HepG2 (cell line): ENCODE results near the gene TMEM80. TPM values are rescaled to one million over a fixed set of nuclear protein-coding genes. Genes with fewer than 3 reads are reported as not detected.

ENCODE experiments used
- E2F1 ChIP-seq: sonication (generic); formaldehyde crosslinking; IDR thresholded peaks from 2 replicates; pipeline ENCODE4 v1.5.0; 2020; ENCODE audit warnings: missing genetic modification reagents
- FOXO1 ChIP-seq: sonication (generic); formaldehyde crosslinking; IDR thresholded peaks from 2 replicates; pipeline ENCODE4 v1.4.0; 2020; ENCODE audit warnings: missing genetic modification reagents
- GATAD2A ChIP-seq: IDR thresholded peaks from 2 replicates; pipeline ENCODE4 v1.6.1; 2016
- KIAA2018 ChIP-seq: sonication (generic); formaldehyde crosslinking; IDR thresholded peaks from 2 replicates; pipeline ENCODE4 v1.5.0; 2020; ENCODE audit warnings: mild to moderate bottlenecking, missing genetic modification reagents, borderline replicate concordance
- NR2F2 ChIP-seq: IDR thresholded peaks from 2 replicates; pipeline ENCODE4 v1.6.1; 2012; ENCODE audit warnings: low read depth, inconsistent platforms, borderline replicate concordance
- PATZ1 ChIP-seq: sonication (generic); formaldehyde crosslinking; IDR thresholded peaks from 2 replicates; pipeline ENCODE4 v1.4.0; 2020; ENCODE audit warnings: missing genetic modification reagents
- PHF20 ChIP-seq: sonication (generic); formaldehyde crosslinking; IDR thresholded peaks from 2 replicates; pipeline ENCODE4 v1.5.0; 2020; ENCODE audit warnings: mild to moderate bottlenecking, missing genetic modification reagents
- SRSF1 ChIP-seq: fragments of 200-400 bp; formaldehyde crosslinking; optimal IDR thresholded peaks from 2 replicates; pipeline ENCODE3; 2017; ENCODE audit warnings: mild to moderate bottlenecking, low read depth, low read length, moderate library complexity
- TEAD2 ChIP-seq: sonication (generic); formaldehyde crosslinking; IDR thresholded peaks from 2 replicates; pipeline ENCODE4 v1.9.0; 2021; ENCODE audit warnings: missing genetic modification reagents
- ZBTB38 ChIP-seq: sonication (generic); formaldehyde crosslinking; IDR thresholded peaks from 2 replicates; pipeline ENCODE4 v1.5.1; 2020; ENCODE audit warnings: mild to moderate bottlenecking, missing genetic modification reagents
- ZFP36L1 ChIP-seq: sonication (generic); formaldehyde crosslinking; IDR thresholded peaks from 2 replicates; pipeline ENCODE4 v1.8.0; 2022; ENCODE audit warnings: mild to moderate bottlenecking, missing genetic modification reagents, moderate library complexity
- ZNF746 ChIP-seq: sonication (generic); formaldehyde crosslinking; IDR thresholded peaks from 2 replicates; pipeline ENCODE4 v1.8.0; 2022; ENCODE audit warnings: mild to moderate bottlenecking, missing genetic modification reagents
- ZSCAN29 ChIP-seq: sonication (generic); formaldehyde crosslinking; conservative IDR thresholded peaks from 2 replicates; pipeline ENCODE4 v1.4.0; 2020; ENCODE audit warnings: mild to moderate bottlenecking, missing genetic modification reagents
- polyA plus RNA-seq, 8 experiments: library from polyadenylated mRNA; depleted of rRNA in 3 of 8; stranded (reverse) in 7 of 8; unstranded in 1 of 8; fragments of >200 nt; fragmentation: Illumina TruSeq in 4 of 8; extraction: Trizol in 4 of 8; gene quantifications; 2 replicates each; pipeline versions ENCODE4 v1.2.1 to v1.2.3, GENCODE V29; 2011 to 2016; ENCODE audit warnings: low read depth in 4 of 8, missing spikeins in 1 of 8, mixed read lengths in 1 of 8; ENCODE audit not compliant: insufficient read depth in 1 of 8
- total RNA-seq, 5 experiments: library from RNA; depleted of rRNA; stranded (reverse); fragments of >200 nt; fragmentation: Illumina TruSeq; extraction: Trizol; gene quantifications; 2 replicates each; pipeline ENCODE4 v1.2.3, GENCODE V29; 2016; ENCODE audit warnings: low read depth in 1 of 5
- TF ChIP-seq, protein P1 (sequence below): sonication (generic); formaldehyde crosslinking; IDR thresholded peaks from 2 replicates; pipeline ENCODE4 v1.4.0; 2020; ENCODE audit warnings: mild to moderate bottlenecking, missing genetic modification reagents
- TF ChIP-seq, protein P2 (sequence below): IDR thresholded peaks from 2 replicates; pipeline ENCODE4 v1.6.1; 2018; ENCODE audit warnings: missing genetic modification reagents, mild to moderate bottlenecking, missing compliant biosample characterization

Gene TMEM80
- total and polyA plus RNA-seq, 2 of the 13 experiments (the other 11 are each of a cell fraction or from before 2014, with no cell fraction given) = 5.6 to 17.1 TPM

DNA sequence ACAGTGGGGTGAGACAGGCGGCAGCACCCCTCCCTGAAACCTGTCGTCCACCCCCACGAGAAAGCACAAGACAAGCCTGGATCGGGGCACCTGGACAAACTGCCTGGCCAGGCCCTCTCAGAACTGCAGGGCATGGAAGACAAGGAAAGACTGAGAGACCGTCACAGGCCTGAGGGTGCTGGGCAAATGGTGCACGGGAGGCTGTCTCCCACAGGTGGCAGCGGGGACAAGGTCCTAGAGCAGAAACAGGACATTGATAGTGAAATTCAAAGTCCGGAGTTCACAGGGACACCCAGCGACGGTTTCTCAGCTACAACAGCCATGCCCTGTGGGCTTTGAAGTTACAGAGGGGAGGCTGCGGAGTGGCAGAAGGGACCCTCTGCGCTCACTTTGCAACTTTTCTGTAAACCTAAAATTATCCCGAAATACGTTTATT is 37.9 kb upstream of the TMEM80 start (continued):
- TF ChIP-seq PATZ1 = peak; percentile 43
- TF ChIP-seq GATAD2A (CRISPR knock-in tag) = 0 out of 2 replicates have a peak, but pooled peaks have one; percentile 32
- TF ChIP-seq ZFP36L1 (CRISPR knock-in tag) = no peak
- no peak for TF ChIP-seq ZSCAN29
- TF ChIP-seq, protein P1, sequence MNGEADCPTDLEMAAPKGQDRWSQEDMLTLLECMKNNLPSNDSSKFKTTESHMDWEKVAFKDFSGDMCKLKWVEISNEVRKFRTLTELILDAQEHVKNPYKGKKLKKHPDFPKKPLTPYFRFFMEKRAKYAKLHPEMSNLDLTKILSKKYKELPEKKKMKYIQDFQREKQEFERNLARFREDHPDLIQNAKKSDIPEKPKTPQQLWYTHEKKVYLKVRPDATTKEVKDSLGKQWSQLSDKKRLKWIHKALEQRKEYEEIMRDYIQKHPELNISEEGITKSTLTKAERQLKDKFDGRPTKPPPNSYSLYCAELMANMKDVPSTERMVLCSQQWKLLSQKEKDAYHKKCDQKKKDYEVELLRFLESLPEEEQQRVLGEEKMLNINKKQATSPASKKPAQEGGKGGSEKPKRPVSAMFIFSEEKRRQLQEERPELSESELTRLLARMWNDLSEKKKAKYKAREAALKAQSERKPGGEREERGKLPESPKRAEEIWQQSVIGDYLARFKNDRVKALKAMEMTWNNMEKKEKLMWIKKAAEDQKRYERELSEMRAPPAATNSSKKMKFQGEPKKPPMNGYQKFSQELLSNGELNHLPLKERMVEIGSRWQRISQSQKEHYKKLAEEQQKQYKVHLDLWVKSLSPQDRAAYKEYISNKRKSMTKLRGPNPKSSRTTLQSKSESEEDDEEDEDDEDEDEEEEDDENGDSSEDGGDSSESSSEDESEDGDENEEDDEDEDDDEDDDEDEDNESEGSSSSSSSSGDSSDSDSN (CRISPR knock-in tag) = peak; percentile 29; the same call in 1 of the 2 replicates
- TF ChIP-seq ZBTB38 (CRISPR knock-in tag) = peak; percentile 53
- TF ChIP-seq PHF20 (CRISPR knock-in tag) = no peak
- no peak for TF ChIP-seq SRSF1
- TF ChIP-seq FOXO1 = peak; percentile 12; the same call in 1 of the 2 replicates
- TF ChIP-seq, protein P2, sequence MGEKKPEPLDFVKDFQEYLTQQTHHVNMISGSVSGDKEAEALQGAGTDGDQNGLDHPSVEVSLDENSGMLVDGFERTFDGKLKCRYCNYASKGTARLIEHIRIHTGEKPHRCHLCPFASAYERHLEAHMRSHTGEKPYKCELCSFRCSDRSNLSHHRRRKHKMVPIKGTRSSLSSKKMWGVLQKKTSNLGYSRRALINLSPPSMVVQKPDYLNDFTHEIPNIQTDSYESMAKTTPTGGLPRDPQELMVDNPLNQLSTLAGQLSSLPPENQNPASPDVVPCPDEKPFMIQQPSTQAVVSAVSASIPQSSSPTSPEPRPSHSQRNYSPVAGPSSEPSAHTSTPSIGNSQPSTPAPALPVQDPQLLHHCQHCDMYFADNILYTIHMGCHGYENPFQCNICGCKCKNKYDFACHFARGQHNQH = 0 out of 2 replicates have a peak, but pooled peaks have one; percentile 26
- TF ChIP-seq E2F1 (CRISPR knock-in tag) = no peak
- 0 out of 2 replicates have a peak, but pooled peaks have one; percentile 18 for TF ChIP-seq NR2F2
- TF ChIP-seq ZNF746 = no peak
- no peak for TF ChIP-seq KIAA2018 (CRISPR knock-in tag)
- no peak for TF ChIP-seq TEAD2 (CRISPR knock-in tag)
